H54 (cell line): ENCODE data around the gene DVL2.
A peak's percentile ranks its signal among the peaks of the same experiment; 100 is the strongest.

Source experiments
- DNase-seq: peaks from one replicate; pipeline ENCODE4 v3.0.0; 2011; ENCODE audit warnings: low spot score, mixed read lengths; ENCODE audit not compliant: insufficient read length
- FAIRE-seq: peaks from 3 replicates; lab custom pipeline; 2011; peaks lifted over from hg19 to GRCh38; lab: Jason Lieb, UNC
- POLR2A ChIP-seq: IDR thresholded peaks from 2 replicates; pipeline ENCODE4 v1.6.1; 2011; ENCODE audit warnings: low read depth, mild to moderate bottlenecking, low read length

The DVL2 gene

DNA sequence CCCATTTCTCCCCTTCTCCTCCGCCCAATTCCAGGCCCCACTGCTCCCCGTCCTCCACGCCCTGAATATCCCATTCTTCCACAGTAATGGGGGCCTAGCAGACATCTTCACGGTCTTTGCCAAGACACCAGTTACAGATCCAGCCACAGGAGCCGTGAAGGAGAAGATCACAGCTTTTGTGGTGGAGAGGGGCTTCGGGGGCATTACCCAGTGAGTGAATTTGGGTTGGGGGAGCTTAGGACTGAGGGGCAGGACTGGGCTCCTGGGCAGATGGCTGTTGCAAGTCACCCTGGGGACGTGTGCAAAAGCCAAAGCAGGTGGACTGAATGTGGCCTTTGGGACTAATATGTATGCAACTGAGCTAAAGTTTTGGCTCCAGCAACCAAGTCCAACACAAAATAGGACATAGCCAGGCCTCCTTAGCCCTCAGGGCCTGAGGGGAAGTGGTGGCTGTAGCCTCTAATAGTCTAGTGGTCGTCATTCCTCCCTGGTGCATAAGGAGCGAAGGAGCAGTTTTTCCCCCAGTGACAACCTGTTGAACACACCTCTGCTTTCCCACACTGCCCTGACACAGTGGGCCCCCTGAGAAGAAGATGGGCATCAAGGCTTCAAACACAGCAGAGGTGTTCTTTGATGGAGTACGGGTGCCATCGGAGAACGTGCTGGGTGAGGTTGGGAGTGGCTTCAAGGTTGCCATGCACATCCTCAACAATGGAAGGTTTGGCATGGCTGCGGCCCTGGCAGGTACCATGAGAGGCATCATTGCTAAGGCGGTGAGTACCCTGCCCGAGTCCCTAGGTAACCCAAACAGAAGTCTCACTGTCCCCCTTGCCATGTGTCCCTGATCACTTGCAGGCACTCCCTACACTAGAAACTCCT is 12.0 kb downstream of the DVL2 start:
- TF ChIP-seq POLR2A, result no peak
- DNase-seq, result no peak
- no peak for FAIRE-seq

- no peak for TF ChIP-seq POLR2A
- FAIRE-seq (no peak), DNase-seq (no peak)
Measured at GRCh38 chr17:7221278-7222092, 12.8 kb downstream of the DVL2 start.

DNA sequence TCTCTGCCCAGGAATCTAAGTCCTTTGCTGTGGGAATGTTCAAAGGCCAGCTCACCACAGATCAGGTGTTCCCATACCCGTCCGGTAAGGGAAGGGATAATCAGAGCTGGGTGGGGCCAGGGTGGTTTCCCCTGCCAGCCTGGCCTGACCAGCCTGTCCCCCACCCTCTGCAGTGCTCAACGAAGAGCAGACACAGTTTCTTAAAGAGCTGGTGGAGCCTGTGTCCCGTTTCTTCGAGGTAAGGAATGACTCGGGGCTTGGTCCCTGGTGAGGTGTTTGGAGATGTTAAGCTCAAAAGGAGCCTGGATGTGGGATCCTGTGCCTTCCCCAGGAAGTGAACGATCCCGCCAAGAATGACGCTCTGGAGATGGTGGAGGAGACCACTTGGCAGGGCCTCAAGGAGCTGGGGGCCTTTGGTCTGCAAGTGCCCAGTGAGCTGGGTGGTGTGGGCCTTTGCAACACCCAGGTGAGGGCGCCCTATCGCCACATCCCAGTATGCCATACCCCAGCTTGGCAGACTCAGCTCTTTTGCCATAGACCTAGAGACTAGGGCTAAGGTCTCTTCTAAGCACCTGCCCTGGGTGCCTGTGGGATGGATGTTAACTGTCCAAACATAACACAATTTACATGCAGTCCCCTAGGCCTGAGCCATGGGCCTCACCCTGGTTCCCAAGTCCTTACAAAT is 13.6 kb downstream of the DVL2 start:
- FAIRE-seq (no peak), DNase-seq (no peak)
- no peak for TF ChIP-seq POLR2A

DNA sequence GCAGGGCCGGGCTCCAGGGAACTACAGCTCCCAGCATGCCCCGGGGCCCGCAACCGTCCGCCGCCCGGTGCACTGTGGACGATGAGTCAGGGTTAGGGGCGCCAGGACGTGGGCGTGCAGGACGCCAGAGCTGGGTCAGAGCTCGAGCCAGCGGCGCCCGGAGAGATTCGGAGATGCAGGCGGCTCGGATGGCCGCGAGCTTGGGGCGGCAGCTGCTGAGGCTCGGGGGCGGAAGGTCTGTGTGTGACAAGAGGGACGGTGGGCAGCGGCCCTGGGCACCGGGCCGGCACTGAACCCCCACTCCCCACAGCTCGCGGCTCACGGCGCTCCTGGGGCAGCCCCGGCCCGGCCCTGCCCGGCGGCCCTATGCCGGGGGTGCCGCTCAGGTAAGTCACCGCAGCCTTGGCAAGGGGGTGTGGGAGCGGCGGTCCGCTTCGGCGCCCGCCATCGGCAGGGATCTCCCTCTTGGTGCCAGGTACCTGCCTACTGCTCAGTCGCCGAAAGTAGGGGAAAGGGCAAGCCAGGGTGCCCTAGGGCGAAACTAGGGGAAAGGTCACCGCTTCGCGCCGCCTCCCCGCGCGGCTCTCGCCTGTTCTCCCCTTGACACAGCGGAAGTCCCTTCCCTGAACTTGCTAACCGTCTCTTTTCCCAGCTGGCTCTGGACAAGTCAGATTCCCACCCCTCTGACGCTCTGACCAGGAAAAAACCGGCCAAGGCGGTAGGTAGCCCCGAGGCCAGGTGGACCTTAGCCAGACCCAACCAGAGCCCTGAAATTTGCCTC is 14.3 kb downstream of the DVL2 start, which contains the start of the genes ACADVL and DLG4:
ACADVL (plus strand) TSS at position 127 of the 781 bp plus-strand sequence; CDS start at position 174, 47 bp downstream.
DLG4 (minus strand) TSS at position 25 of the 781 bp plus-strand sequence.
- peak; percentile 86 for DNase-seq
- no peak for FAIRE-seq
- peak; percentile 94 for TF ChIP-seq POLR2A

- no peak for DNase-seq
- no peak for FAIRE-seq
- TF ChIP-seq POLR2A, result no peak
Measured at GRCh38 chr17:7219229-7219811, 15.0 kb downstream of the DVL2 start.

- no peak for TF ChIP-seq POLR2A
- FAIRE-seq (no peak), DNase-seq (no peak)
Measured at GRCh38 chr17:7218758-7219157, 15.6 kb downstream of the DVL2 start.

GRCh38 chr17:7218166-7218565 is 16.2 kb downstream of the DVL2 start:
- TF ChIP-seq POLR2A, result no peak
- no peak for DNase-seq
- FAIRE-seq, result no peak

- FAIRE-seq (no peak), DNase-seq (peak; percentile 67)
Measured at GRCh38 chr17:7217113-7217987, 17.0 kb downstream of the DVL2 start.

DNA sequence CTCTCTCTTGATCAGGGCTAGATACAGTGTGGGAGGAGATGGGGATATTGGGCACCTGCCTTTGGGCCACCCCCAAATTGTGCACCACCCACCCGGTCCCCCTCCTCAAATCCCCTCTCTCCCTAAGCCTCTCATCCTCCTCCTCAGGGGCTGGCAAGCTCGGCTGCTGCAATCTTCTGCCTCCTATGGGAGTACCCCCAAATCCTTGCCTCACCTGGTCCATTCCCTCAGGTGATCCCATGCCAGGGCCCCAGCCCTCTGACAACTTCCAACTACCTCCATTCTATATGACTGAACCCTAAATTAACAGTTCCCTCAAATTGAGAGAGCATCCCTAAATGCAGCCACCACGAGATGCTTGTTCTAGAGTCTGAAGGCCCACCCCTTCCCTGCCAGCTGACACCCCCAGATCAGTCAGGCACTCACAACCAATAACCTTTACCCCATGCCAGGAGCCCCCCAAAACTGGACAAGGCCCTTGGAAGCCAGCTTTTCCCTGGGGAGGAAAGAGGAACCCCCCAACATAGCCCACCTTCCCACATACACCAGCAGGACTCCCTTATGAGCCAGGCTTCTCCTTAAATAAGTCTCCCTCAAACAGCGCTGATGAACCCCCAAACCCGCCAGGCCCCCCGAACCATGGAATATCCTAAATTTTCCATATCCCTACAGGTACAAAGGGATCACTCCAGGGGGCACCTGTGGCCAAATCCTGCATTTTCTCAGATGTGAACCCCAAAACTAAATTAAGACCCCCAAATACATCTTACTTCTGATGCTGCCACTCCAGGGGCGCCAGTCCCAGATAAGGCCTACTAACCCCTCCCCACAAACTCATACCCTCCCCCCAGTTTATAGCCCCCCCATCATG is 17.8 kb downstream of the DVL2 start:
- FAIRE-seq, result no peak

More at GRCh38 chr17:7217113-7217987, 17.0 kb downstream of the DVL2 start:
- TF ChIP-seq POLR2A, result no peak

DNA sequence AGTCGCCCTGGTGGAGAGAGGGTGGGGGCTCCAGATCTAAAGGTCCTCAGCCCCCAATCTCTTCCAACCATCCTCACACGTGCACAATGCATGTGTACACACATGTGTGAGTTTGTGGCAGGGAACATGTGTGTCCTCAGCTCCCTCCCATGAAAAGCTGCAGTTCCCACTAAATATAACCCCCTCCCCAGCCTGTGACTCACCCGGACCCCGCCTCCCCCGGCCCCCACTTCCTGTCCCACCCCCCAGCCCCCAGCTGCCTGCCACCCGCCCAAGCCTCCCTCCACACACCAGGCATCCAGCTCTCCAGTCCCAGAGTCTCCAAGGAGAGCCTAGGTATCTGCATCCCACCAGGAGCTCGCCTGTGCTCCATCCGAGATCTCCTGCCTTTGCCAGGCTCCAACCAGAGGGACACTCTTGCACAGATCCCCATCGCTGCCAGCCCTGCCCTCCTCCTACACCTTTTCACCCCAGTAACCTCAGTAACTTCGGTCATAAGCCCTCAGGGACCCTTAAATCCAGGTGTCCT is 18.6 kb downstream of the DVL2 start:
- no peak for DNase-seq
- no peak for FAIRE-seq
- no peak for TF ChIP-seq POLR2A

More for the DNA sequence above, 17.8 kb downstream of the DVL2 start:
- no peak for DNase-seq
- TF ChIP-seq POLR2A, result no peak

GRCh38 chr17:7215136-7215638 is 19.1 kb downstream of the DVL2 start:
- TF ChIP-seq POLR2A, result no peak
- DNase-seq (no peak), FAIRE-seq (peak; percentile 77)
